ENCODE measurements around the gene TNFAIP8L3.

DNA sequence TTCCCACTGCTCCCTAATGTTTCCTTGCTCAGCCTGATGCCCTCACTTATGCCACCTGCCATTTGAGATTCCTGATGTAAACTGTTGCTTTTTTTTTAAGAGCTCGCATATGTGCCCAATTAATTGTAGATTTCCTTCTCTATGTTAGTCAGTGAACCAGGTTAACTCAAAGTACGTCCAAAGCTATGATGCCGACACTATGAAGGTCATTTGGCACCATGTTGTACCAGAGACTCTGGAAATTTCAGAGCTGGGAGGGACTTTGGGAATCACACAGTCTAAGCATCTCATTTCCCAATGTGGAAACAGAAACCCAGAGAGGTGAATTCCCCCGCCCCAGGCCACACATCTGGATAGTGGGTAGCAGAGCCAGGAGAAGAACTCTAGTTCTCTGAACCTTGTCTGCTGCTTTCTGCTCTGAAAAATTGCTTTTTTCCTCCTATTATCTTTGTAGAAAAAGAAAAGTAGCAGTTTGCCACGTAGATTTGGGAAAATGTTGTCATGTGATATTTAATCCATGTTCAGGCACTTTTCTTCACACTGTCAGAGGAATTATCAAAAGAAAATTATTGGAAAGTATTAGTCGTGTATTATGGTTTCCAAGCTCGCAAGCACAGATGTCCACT, 38.5 kb upstream of the TNFAIP8L3 start:
- TF ChIP-seq, protein P1, sequence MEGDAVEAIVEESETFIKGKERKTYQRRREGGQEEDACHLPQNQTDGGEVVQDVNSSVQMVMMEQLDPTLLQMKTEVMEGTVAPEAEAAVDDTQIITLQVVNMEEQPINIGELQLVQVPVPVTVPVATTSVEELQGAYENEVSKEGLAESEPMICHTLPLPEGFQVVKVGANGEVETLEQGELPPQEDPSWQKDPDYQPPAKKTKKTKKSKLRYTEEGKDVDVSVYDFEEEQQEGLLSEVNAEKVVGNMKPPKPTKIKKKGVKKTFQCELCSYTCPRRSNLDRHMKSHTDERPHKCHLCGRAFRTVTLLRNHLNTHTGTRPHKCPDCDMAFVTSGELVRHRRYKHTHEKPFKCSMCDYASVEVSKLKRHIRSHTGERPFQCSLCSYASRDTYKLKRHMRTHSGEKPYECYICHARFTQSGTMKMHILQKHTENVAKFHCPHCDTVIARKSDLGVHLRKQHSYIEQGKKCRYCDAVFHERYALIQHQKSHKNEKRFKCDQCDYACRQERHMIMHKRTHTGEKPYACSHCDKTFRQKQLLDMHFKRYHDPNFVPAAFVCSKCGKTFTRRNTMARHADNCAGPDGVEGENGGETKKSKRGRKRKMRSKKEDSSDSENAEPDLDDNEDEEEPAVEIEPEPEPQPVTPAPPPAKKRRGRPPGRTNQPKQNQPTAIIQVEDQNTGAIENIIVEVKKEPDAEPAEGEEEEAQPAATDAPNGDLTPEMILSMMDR (IDR thresholded peaks at IDR 0.05), result no peak
- no peak for TF ChIP-seq POLR2A (IDR thresholded peaks at IDR 0.05)
- no peak for TF ChIP-seq EP300 (IDR thresholded peaks at IDR 0.05)

Data from tibial nerve (tissue), 4 donors.